Measurements from ENCODE around the gene INPP4B. TPM values are rescaled to one million over a fixed set of nuclear protein-coding genes. Genes with fewer than 3 reads are reported as not detected.
A peak's percentile ranks its signal among the peaks of the same experiment; 100 is the strongest.

Gene INPP4B
- total RNA-seq, 1 donor from 2014 or later = 3.4 TPM

GRCh38 chr4:142282870-142283431 is 563.1 kb downstream of the INPP4B start:
- no peaks in the 10 kb centered on the region for H3K9me3 Mint-ChIP-seq (ENCODE audit: low read depth)
- H3K27me3 Mint-ChIP-seq = no peaks in the 10 kb centered on the region
- DNase-seq (ENCODE audit: low spot score, unreplicated experiment) = no peak
- no peak overlapping the region for H3K27ac Mint-ChIP-seq
- no peak overlapping the region for H3K4me3 Mint-ChIP-seq (ENCODE audit: low read depth)
- no peaks in the 10 kb centered on the region for H3K4me1 Mint-ChIP-seq (ENCODE audit: low read depth)
- H3K36me3 Mint-ChIP-seq (ENCODE audit: insufficient read depth) = no peaks in the 10 kb centered on the region
- TF ChIP-seq, protein P1, sequence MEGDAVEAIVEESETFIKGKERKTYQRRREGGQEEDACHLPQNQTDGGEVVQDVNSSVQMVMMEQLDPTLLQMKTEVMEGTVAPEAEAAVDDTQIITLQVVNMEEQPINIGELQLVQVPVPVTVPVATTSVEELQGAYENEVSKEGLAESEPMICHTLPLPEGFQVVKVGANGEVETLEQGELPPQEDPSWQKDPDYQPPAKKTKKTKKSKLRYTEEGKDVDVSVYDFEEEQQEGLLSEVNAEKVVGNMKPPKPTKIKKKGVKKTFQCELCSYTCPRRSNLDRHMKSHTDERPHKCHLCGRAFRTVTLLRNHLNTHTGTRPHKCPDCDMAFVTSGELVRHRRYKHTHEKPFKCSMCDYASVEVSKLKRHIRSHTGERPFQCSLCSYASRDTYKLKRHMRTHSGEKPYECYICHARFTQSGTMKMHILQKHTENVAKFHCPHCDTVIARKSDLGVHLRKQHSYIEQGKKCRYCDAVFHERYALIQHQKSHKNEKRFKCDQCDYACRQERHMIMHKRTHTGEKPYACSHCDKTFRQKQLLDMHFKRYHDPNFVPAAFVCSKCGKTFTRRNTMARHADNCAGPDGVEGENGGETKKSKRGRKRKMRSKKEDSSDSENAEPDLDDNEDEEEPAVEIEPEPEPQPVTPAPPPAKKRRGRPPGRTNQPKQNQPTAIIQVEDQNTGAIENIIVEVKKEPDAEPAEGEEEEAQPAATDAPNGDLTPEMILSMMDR (IDR thresholded peaks at IDR 0.05; ENCODE audit: unreplicated experiment) = peak; percentile 63

DNA sequence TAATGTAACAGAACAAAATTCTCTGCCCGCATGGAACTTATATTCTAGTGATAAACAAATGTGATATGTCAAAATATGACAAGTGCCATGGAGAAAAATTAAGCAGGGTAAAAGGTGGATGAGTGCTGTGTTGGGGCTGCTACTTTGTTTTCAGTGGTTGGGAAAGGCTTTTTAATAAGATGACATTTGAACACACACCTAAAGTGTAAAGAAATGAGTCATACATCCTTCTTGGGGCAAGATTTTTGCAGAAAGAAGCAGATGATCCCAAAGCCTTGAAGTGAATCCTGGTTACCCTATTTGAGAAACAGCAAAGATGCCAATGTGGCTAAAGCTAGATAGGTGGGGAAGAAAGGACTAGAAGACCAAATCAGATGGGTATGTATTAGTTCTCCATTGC is 564.1 kb downstream of the INPP4B start:
- H3K36me3 Mint-ChIP-seq (ENCODE audit: insufficient read depth) = no peaks in the 10 kb centered on the region
- TF ChIP-seq, protein P1 (IDR thresholded peaks at IDR 0.05; ENCODE audit: unreplicated experiment) = no peak
- no peak overlapping the region for H3K4me3 Mint-ChIP-seq (ENCODE audit: low read depth)
- no peaks in the 10 kb centered on the region for H3K4me1 Mint-ChIP-seq (ENCODE audit: low read depth)
- DNase-seq (ENCODE audit: low spot score, unreplicated experiment) = no peak
- no peaks in the 10 kb centered on the region for H3K9me3 Mint-ChIP-seq (ENCODE audit: low read depth)
- H3K27ac Mint-ChIP-seq = no peak overlapping the region
- no peaks in the 10 kb centered on the region for H3K27me3 Mint-ChIP-seq

GRCh38 chr4:142278663-142279062 is 567.4 kb downstream of the INPP4B start:
- Mint-ChIP-seq H3K36me3 (ENCODE audit: insufficient read depth) (no peaks in the 10 kb centered on the region), H3K9me3 (ENCODE audit: low read depth) (no peaks in the 10 kb centered on the region), H3K4me3 (ENCODE audit: low read depth) (no peak overlapping the region), H3K27me3 (peaks cover 3% of the 10 kb centered on the region), H3K27ac (no peak overlapping the region), H3K4me1 (ENCODE audit: low read depth) (no peaks in the 10 kb centered on the region)
- TF ChIP-seq, protein P1 (IDR thresholded peaks at IDR 0.05; ENCODE audit: unreplicated experiment) = no peak
- no peak for DNase-seq (ENCODE audit: low spot score, unreplicated experiment)

- TF ChIP-seq, protein P1 (IDR thresholded peaks at IDR 0.05; ENCODE audit: unreplicated experiment) = no peak
- Mint-ChIP-seq H3K9me3 (ENCODE audit: low read depth) (no peaks in the 10 kb centered on the region), H3K4me3 (ENCODE audit: low read depth) (no peak overlapping the region), H3K36me3 (ENCODE audit: insufficient read depth) (no peaks in the 10 kb centered on the region), H3K27ac (no peak overlapping the region), H3K4me1 (ENCODE audit: low read depth) (no peaks in the 10 kb centered on the region), H3K27me3 (peaks cover 3% of the 10 kb centered on the region)
- DNase-seq (ENCODE audit: low spot score, unreplicated experiment) = no peak
These were observed 567.9 kb downstream of the INPP4B start for GRCh38 chr4:142278171-142278570.

- TF ChIP-seq, protein P1 (IDR thresholded peaks at IDR 0.05; ENCODE audit: unreplicated experiment) = no peak
- Mint-ChIP-seq H3K27ac (no peak overlapping the region), H3K36me3 (ENCODE audit: insufficient read depth) (no peaks in the 10 kb centered on the region), H3K4me3 (ENCODE audit: low read depth) (no peak overlapping the region), H3K4me1 (ENCODE audit: low read depth) (no peaks in the 10 kb centered on the region), H3K9me3 (ENCODE audit: low read depth) (no peaks in the 10 kb centered on the region), H3K27me3 (peaks cover 3% of the 10 kb centered on the region)
- DNase-seq (ENCODE audit: low spot score, unreplicated experiment) = no peak
These were observed 572.0 kb downstream of the INPP4B start for GRCh38 chr4:142274137-142274536.

Measured in progenitor cell of endocrine pancreas (in vitro differentiated cells).